Natural killer cell (primary cell): ENCODE results near the gene MNDA. TPM values are rescaled to one million over a fixed set of nuclear protein-coding genes. Genes with fewer than 3 reads are reported as not detected.

Experiments used
- ATAC-seq, 3 donors: fragments of 150-1000 bp in 2 of 3; fragments of 200-7000 bp in 1 of 3; cut with Tn5 transposase; 1 replicate in 1 of 3; 2 replicates in 2 of 3; pipeline ENCODE4 v1.10.0; 2021; ENCODE audit warnings: mild to moderate bottlenecking in 2 of 3, moderate library complexity in 2 of 3
- DNase-seq, 2 donors: peaks; one replicate each; pipeline versions ENCODE4 v3.0.0 to v3.0.0-alpha.2; 2013 to 2021; ENCODE audit warnings: mixed read lengths in 1 of 2
- H3K27ac ChIP-seq: one replicate; pipeline ENCODE4 v1.5.1; 2013; ENCODE audit warnings: mild to moderate bottlenecking, low read length
- H3K27me3 ChIP-seq: one replicate; pipeline ENCODE4 v1.6.1; 2013; ENCODE audit warnings: low read length; ENCODE audit not compliant: control insufficient read depth, insufficient read depth
- H3K36me3 ChIP-seq: one replicate; pipeline ENCODE4 v1.6.1; 2013; ENCODE audit warnings: low read length; ENCODE audit not compliant: control insufficient read depth, insufficient read depth
- H3K4me1 ChIP-seq: one replicate; pipeline ENCODE4 v1.6.1; 2013; ENCODE audit warnings: low read length; ENCODE audit not compliant: control insufficient read depth, insufficient read depth
- H3K4me3 ChIP-seq: one replicate; pipeline ENCODE4 v1.5.1; 2013; ENCODE audit warnings: low read length
- H3K9me3 ChIP-seq: one replicate; pipeline ENCODE4 v1.6.1; 2013; ENCODE audit warnings: low read length; ENCODE audit not compliant: control insufficient read depth, insufficient read depth
- H3K27ac Mint-ChIP-seq, 2 donors: one replicate each; pipeline ENCODE4 v1.8.0; 2022; ENCODE audit warnings: mild to moderate bottlenecking in 2 of 2, mixed read lengths in 2 of 2, moderate library complexity in 1 of 2
- H3K27me3 Mint-ChIP-seq, 2 donors: one replicate each; pipeline ENCODE4 v1.8.0; 2022; ENCODE audit warnings: low read depth in 2 of 2, mixed read lengths in 2 of 2
- H3K36me3 Mint-ChIP-seq: one replicate; pipeline ENCODE4 v1.8.0; 2022; ENCODE audit warnings: mixed read lengths
- H3K4me1 Mint-ChIP-seq, 2 donors: one replicate each; pipeline ENCODE4 v1.8.0; 2022; ENCODE audit warnings: mixed read lengths in 2 of 2
- H3K4me3 Mint-ChIP-seq: one replicate; pipeline ENCODE4 v1.8.0; 2022; ENCODE audit warnings: mild to moderate bottlenecking, moderate library complexity, mixed read lengths
- H3K9me3 Mint-ChIP-seq, 2 donors: one replicate each; pipeline ENCODE4 v1.8.0; 2022; ENCODE audit warnings: mixed read lengths in 2 of 2
- WGBS: methylation state at CpG from one replicate; pipeline ENCODE4 v1.1.7; 2013; ENCODE audit warnings: missing lambda C conversion rate; ENCODE audit not compliant: insufficient coverage; 5-methylcytosine and 5-hydroxymethylcytosine counted together
- intact Hi-C: fragments of 100-400 bp; cut with micrococcal nuclease; formaldehyde crosslinking; loops from one replicate; pipeline ENCODE4 v1.14.2; 2022
- total RNA-seq, 4 donors: library from RNA; stranded (reverse); fragments of 120-200 nt in 1 of 4; gene quantifications; one replicate each; pipeline versions ENCODE4 v1.2.3 to v1.2.4, GENCODE V29; 2013 to 2022
- TF ChIP-seq, protein P1 (sequence below): fragments of 200-600 bp; IDR thresholded peaks from one replicate; pipeline ENCODE4 v1.8.0; 2022; ENCODE audit warnings: antibody characterized with exemption

The MNDA gene
- total RNA-seq, 3 donors from 2014 or later (not counting 1 experiment from before 2014, with no cell fraction given), result 3.3 to 14.3 (median 7.0) TPM

DNA sequence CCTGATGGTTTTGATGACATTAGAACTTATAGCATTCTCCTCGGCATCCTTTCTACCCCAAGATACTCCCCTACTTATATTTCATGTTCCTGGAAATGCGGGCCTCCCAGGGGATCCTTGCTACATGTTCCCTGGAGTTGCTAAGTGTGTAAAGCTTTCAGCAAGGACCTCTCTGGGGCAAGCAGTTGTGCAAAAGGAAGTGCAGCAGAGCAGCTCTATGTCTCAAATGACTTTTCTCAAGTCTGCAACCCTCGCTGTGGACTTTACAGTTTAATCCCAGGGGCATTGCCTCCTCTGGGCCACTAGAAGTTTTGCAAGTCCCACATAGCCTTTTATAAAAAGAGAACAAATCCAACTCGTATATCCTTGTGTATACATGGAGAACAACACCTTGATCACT, 20.8 kb upstream of the MNDA start:
- no peak overlapping the region for H3K4me3 Mint-ChIP-seq
- Histone ChIP-seq H3K9me3 (no peaks in the 10 kb centered on the region), H3K27ac (no peak overlapping the region), H3K36me3 (no peaks in the 10 kb centered on the region), H3K4me1 (peaks cover 4% of the 10 kb centered on the region), H3K4me3 (no peak overlapping the region), H3K27me3 (no peaks in the 10 kb centered on the region)
- TF ChIP-seq, protein P1, sequence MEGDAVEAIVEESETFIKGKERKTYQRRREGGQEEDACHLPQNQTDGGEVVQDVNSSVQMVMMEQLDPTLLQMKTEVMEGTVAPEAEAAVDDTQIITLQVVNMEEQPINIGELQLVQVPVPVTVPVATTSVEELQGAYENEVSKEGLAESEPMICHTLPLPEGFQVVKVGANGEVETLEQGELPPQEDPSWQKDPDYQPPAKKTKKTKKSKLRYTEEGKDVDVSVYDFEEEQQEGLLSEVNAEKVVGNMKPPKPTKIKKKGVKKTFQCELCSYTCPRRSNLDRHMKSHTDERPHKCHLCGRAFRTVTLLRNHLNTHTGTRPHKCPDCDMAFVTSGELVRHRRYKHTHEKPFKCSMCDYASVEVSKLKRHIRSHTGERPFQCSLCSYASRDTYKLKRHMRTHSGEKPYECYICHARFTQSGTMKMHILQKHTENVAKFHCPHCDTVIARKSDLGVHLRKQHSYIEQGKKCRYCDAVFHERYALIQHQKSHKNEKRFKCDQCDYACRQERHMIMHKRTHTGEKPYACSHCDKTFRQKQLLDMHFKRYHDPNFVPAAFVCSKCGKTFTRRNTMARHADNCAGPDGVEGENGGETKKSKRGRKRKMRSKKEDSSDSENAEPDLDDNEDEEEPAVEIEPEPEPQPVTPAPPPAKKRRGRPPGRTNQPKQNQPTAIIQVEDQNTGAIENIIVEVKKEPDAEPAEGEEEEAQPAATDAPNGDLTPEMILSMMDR, result no peak
- no peaks in the 10 kb centered on the region for H3K27me3 Mint-ChIP-seq
- H3K4me1 Mint-ChIP-seq, result peaks cover 10 to 17% of the 10 kb centered on the region in 2 donors
- H3K27ac Mint-ChIP-seq, result no peak overlapping the region
- WGBS, result 92% methylated on average over 4 of the region's 4 CpGs
- no peaks in the 10 kb centered on the region for H3K36me3 Mint-ChIP-seq
- intact Hi-C loops, result no loop called here
- no peak for DNase-seq
- no peaks in the 10 kb centered on the region for H3K9me3 Mint-ChIP-seq
- ATAC-seq, result no peak

DNA sequence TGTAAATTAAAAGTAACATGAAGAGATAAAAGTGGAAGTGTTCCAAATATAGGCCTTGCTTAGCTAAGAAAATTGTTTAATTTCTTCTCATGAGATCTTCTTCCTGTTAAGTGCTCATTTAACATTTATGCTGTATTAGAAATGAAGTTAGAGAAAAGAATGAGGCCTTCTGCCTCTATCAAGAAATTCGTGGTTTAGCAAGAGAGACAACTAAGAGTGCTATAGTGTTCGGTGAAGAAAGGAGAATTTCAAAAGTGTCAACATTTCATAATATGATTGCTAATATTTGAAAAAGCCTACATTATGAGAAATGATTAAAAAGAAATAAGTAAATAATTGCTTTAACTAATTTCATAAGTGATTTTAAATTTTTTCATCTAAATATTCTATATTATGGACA, 18.8 kb upstream of the MNDA start:
- no peaks in the 10 kb centered on the region for H3K9me3 ChIP-seq
- no peak overlapping the region for H3K27ac ChIP-seq
- whole genome bisulfite sequencing, result 67% methylated on average over 1 of the region's 2 CpGs
- Mint-ChIP-seq H3K36me3 (no peaks in the 10 kb centered on the region), H3K9me3 (no peaks in the 10 kb centered on the region), H3K27ac (no peak overlapping the region), H3K27me3 (no peaks in the 10 kb centered on the region), H3K4me3 (no peak overlapping the region), H3K4me1 (peaks cover 10 to 17% of the 10 kb centered on the region in 2 donors)
- DNase-seq, result no peak
- intact Hi-C loops, result no loop called here
- H3K27me3 ChIP-seq, result no peaks in the 10 kb centered on the region
- no peak for ATAC-seq
- TF ChIP-seq, protein P1, result no peak
- peaks cover 4% of the 10 kb centered on the region for H3K4me1 ChIP-seq
- no peaks in the 10 kb centered on the region for H3K36me3 ChIP-seq
- no peak overlapping the region for H3K4me3 ChIP-seq

DNA sequence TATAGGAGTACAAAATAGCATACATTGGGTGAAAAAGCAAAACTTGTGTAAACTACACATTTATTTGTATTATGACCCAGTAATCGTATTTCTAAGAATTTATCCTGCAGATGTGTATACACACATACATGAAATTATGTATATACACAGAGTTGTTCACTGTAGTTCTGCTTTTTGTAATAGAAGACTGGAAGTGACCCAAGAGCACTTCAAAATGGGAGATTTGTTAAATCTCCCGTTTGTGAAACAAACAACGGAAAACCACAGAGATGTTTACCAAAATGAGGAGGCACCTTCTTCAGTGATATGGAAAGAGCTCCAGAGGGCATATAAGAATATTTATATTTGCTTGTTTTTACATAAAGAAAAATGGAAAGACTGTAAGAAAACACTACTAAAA, 18.0 kb upstream of the MNDA start:
- no peaks in the 10 kb centered on the region for H3K9me3 Mint-ChIP-seq
- H3K4me3 Mint-ChIP-seq, result no peak overlapping the region
- TF ChIP-seq, protein P1, result no peak
- no peaks in the 10 kb centered on the region for H3K27me3 ChIP-seq
- DNase-seq (no peak), ATAC-seq (no peak)
- no peaks in the 10 kb centered on the region for H3K9me3 ChIP-seq
- H3K4me1 ChIP-seq, result peaks cover 4% of the 10 kb centered on the region
- no peaks in the 10 kb centered on the region for H3K27me3 Mint-ChIP-seq
- 26% methylated on average over 2 of the region's 3 CpGs for WGBS
- no peak overlapping the region for H3K4me3 ChIP-seq
- intact Hi-C loops, result no loop called here
- H3K4me1 Mint-ChIP-seq, result peaks cover 13 to 19% of the 10 kb centered on the region in 2 donors
- H3K27ac ChIP-seq, result no peak overlapping the region
- H3K27ac Mint-ChIP-seq, result no peak overlapping the region
- H3K36me3 ChIP-seq, result no peaks in the 10 kb centered on the region
- no peaks in the 10 kb centered on the region for H3K36me3 Mint-ChIP-seq

DNA sequence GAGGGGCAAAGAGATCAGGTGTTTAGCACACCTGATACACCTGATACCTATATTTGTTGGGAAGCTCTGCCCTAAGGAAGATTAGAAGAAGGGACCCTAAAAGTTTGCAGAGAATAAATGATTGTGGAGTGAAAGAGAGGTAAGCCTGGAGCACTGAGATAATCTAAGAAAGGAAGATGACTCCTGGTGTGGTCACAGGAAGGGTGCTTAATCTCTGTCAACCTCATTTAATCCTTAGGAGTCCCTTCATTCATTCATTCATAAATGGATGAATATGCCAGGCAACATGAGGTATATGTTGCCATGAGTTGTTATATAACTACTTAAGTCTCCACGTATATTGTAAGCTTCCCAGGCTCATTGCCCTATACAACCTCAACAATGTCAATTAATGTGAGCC, 16.2 kb upstream of the MNDA start:
- Mint-ChIP-seq H3K4me3 (no peak overlapping the region), H3K27me3 (no peaks in the 10 kb centered on the region), H3K9me3 (no peaks in the 10 kb centered on the region), H3K4me1 (peaks cover 31 to 36% of the 10 kb centered on the region in 2 donors), H3K36me3 (no peaks in the 10 kb centered on the region), H3K27ac (no peak overlapping the region)
- no peak for ATAC-seq
- intact Hi-C loops, result no loop called here
- Histone ChIP-seq H3K27ac (no peak overlapping the region), H3K4me1 (peaks cover 12% of the 10 kb centered on the region), H3K9me3 (no peaks in the 10 kb centered on the region), H3K4me3 (no peak overlapping the region), H3K36me3 (no peaks in the 10 kb centered on the region), H3K27me3 (no peaks in the 10 kb centered on the region)
- 80% methylated on average over 1 of the region's 1 CpG for WGBS
- no peak for DNase-seq
- TF ChIP-seq, protein P1, result no peak
